HEK293 (cell line): ENCODE data around the gene GZF1.

Source experiments
- CTCF ChIA-PET: fragments of 350-600 bp; formaldehyde crosslinking; extraction: SDS; loops from one replicate; lab custom pipeline; 2021; ENCODE audit warnings: antibody characterized with exemption; lab: Yijun Ruan, JAX
- POLR2A ChIA-PET: fragments of 300-600 bp; formaldehyde crosslinking; extraction: SDS; loops from one replicate; lab custom pipeline; 2020; ENCODE audit warnings: antibody characterized with exemption, inconsistent platforms; lab: Yijun Ruan, JAX
- H3K27ac ChIP-seq: fragments of 200-500 bp; sonication (Bioruptor generic); 2 replicates; pipeline ENCODE4 v1.5.1; 2014; ENCODE audit warnings: low read depth, low read length, control low read depth, inconsistent platforms; ENCODE audit errors: extremely low read depth
- H3K36me3 ChIP-seq, 2 experiments: fragments of 200-500 bp in 1 of 2; sonication (Bioruptor generic) in 1 of 2; 1 replicate in 1 of 2; 2 replicates in 1 of 2; pipeline ENCODE4 v1.5.1; 2014 to 2017; ENCODE audit warnings: inconsistent platforms in 2 of 2, low read length in 2 of 2; ENCODE audit not compliant: control insufficient read depth in 2 of 2, insufficient read depth in 1 of 2
- H3K4me1 ChIP-seq: fragments of 200-500 bp; sonication (Bioruptor generic); 2 replicates; pipeline ENCODE4 v1.5.1; 2014; ENCODE audit warnings: mild to moderate bottlenecking, low read length, inconsistent platforms; ENCODE audit not compliant: control insufficient read depth, insufficient read depth
- H3K4me3 ChIP-seq: 2 replicates; pipeline ENCODE4 v1.5.1; 2011; ENCODE audit warnings: low read depth, mild to moderate bottlenecking, control low read depth, low read length, moderate library complexity
- H3K9me3 ChIP-seq: fragments of 200-500 bp; sonication (Bioruptor generic); 2 replicates; pipeline ENCODE4 v1.5.1; 2014; ENCODE audit warnings: low read depth, low read length, inconsistent platforms; ENCODE audit not compliant: control insufficient read depth, insufficient read depth
- EGR2 ChIP-seq: fragments of 450-650 bp; formaldehyde crosslinking; IDR thresholded peaks from 2 replicates; pipeline ENCODE4 v1.5.1; 2016; ENCODE audit warnings: low read depth, missing biosample characterization, missing genetic modification characterization
- GLIS1 ChIP-seq: fragments of 450-650 bp; formaldehyde crosslinking; IDR thresholded peaks from 2 replicates; pipeline ENCODE4 v1.5.1; 2016; ENCODE audit warnings: missing biosample characterization, missing genetic modification characterization
- GLIS2 ChIP-seq: fragments of 450-650 bp; formaldehyde crosslinking; IDR thresholded peaks from 2 replicates; pipeline ENCODE4 v1.5.1; 2016; ENCODE audit warnings: missing biosample characterization, missing genetic modification characterization
- OSR2 ChIP-seq: fragments of 450-650 bp; formaldehyde crosslinking; IDR thresholded peaks from 2 replicates; pipeline ENCODE4 v1.5.1; 2016; ENCODE audit warnings: missing biosample characterization, missing genetic modification characterization
- ZBTB11 ChIP-seq: fragments of 450-650 bp; formaldehyde crosslinking; conservative IDR thresholded peaks from 2 replicates; pipeline ENCODE4 v1.5.1; 2016; ENCODE audit warnings: low read depth, missing biosample characterization, missing genetic modification characterization
- ZBTB20 ChIP-seq: fragments of 450-650 bp; formaldehyde crosslinking; IDR thresholded peaks from 2 replicates; pipeline ENCODE4 v1.5.1; 2016; ENCODE audit warnings: missing biosample characterization, missing genetic modification characterization
- ZBTB8A ChIP-seq: fragments of 450-650 bp; formaldehyde crosslinking; IDR thresholded peaks from 2 replicates; pipeline ENCODE4 v1.5.1; 2016; ENCODE audit warnings: missing biosample characterization, missing genetic modification characterization
- ZFHX2 ChIP-seq: fragments of 450-650 bp; formaldehyde crosslinking; conservative IDR thresholded peaks from 2 replicates; pipeline ENCODE4 v1.5.1; 2016; ENCODE audit warnings: missing biosample characterization, missing genetic modification characterization
- ZIC2 ChIP-seq: fragments of 450-650 bp; formaldehyde crosslinking; IDR thresholded peaks from 2 replicates; pipeline ENCODE4 v1.5.1; 2016; ENCODE audit warnings: missing biosample characterization, missing genetic modification characterization
- ZNF112 ChIP-seq: fragments of 450-650 bp; formaldehyde crosslinking; IDR thresholded peaks from 2 replicates; pipeline ENCODE4 v1.5.0; 2017; ENCODE audit warnings: missing biosample characterization, missing genetic modification characterization
- ZNF274 ChIP-seq, 2 experiments: fragments of 200-500 bp in 1 of 2; fragments of 450-650 bp in 1 of 2; sonication (Bioruptor generic) in 1 of 2; formaldehyde crosslinking in 1 of 2; IDR thresholded peaks; 2 replicates each; pipeline versions ENCODE4 v1.5.1 to v1.6.1; 2014 to 2016; ENCODE audit warnings: borderline replicate concordance in 1 of 2, inconsistent platforms in 1 of 2, low read length in 1 of 2, missing biosample characterization in 1 of 2, missing genetic modification characterization in 1 of 2
- ZNF324 ChIP-seq: fragments of 450-650 bp; formaldehyde crosslinking; IDR thresholded peaks from 2 replicates; pipeline ENCODE4 v1.5.1; 2016; ENCODE audit warnings: missing biosample characterization, missing genetic modification characterization
- ZNF404 ChIP-seq: fragments of 450-650 bp; formaldehyde crosslinking; IDR thresholded peaks from 2 replicates; pipeline ENCODE4 v1.5.1; 2017; ENCODE audit warnings: missing biosample characterization, missing genetic modification characterization
- ZNF571 ChIP-seq: fragments of 450-650 bp; formaldehyde crosslinking; IDR thresholded peaks from 2 replicates; pipeline ENCODE4 v1.5.0; 2017; ENCODE audit warnings: missing biosample characterization, missing genetic modification characterization
- ZNF580 ChIP-seq: fragments of 450-650 bp; formaldehyde crosslinking; IDR thresholded peaks from 2 replicates; pipeline ENCODE4 v1.5.1; 2016; ENCODE audit warnings: missing biosample characterization, missing genetic modification characterization
- ZNF585B ChIP-seq: fragments of 450-650 bp; formaldehyde crosslinking; IDR thresholded peaks from 2 replicates; pipeline ENCODE4 v1.5.1; 2016; ENCODE audit warnings: missing biosample characterization, missing genetic modification characterization
- ZNF768 ChIP-seq: fragments of 450-650 bp; formaldehyde crosslinking; IDR thresholded peaks from 2 replicates; pipeline ENCODE4 v1.5.1; 2018; ENCODE audit warnings: missing biosample characterization, mild to moderate bottlenecking, missing genetic modification characterization
- ZSCAN18 ChIP-seq: fragments of 450-650 bp; formaldehyde crosslinking; IDR thresholded peaks from 2 replicates; pipeline ENCODE4 v1.5.1; 2016; ENCODE audit warnings: missing biosample characterization, missing genetic modification characterization
- ZXDB ChIP-seq: fragments of 450-650 bp; formaldehyde crosslinking; IDR thresholded peaks from 2 replicates; pipeline ENCODE4 v1.5.1; 2016; ENCODE audit warnings: missing biosample characterization, missing genetic modification characterization
- TF ChIP-seq, protein P1 (sequence below): fragments of 450-650 bp; formaldehyde crosslinking; IDR thresholded peaks from 2 replicates; pipeline ENCODE4 v1.5.1; 2016; ENCODE audit warnings: missing biosample characterization, missing genetic modification characterization, low read depth
- TF ChIP-seq, protein P2 (sequence below): fragments of 450-650 bp; formaldehyde crosslinking; IDR thresholded peaks from 2 replicates; pipeline ENCODE4 v1.5.1; 2016; ENCODE audit warnings: missing biosample characterization, missing genetic modification characterization

Gene GZF1

DNA sequence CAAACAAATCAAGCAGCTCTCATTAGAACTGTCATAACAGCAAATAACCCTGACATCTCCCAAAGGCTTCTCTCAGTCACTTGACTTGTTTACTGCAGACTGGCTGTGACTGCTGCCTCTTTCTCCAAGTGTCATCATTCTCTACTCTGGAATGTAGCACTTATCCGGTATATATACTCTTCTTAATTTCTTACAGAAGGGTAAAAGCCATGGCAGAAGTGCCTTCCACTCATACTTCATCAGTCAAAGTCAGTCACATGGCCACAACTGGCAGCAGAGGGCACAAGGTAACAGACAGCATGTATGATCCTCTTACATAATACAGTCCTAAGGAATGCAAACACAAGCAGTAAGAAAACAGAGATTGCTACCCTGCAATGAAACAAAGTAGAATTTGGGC, 50.0 kb downstream of the GZF1 start:
- no peak overlapping the region for H3K4me3 ChIP-seq
- POLR2A ChIA-PET = no interaction called here
- H3K9me3 ChIP-seq = no peaks in the 10 kb centered on the region
- H3K4me1 ChIP-seq = peaks cover 13% of the 10 kb centered on the region; the same call in 1 of the 2 replicates
- no peak overlapping the region for H3K27ac ChIP-seq
- TF ChIP-seq ZBTB11 (tag by site-specific recombination) = no peak
- no peak for TF ChIP-seq ZNF404 (tag by site-specific recombination)
- TF ChIP-seq ZNF274 (IDR thresholded peaks at IDR 0.05; ENCODE audit: low read length) = no peak
- no peak for TF ChIP-seq ZNF274 (tag by site-specific recombination; IDR thresholded peaks at IDR 0.05; ENCODE audit: borderline replicate concordance)
- no peak for TF ChIP-seq ZNF112 (tag by site-specific recombination)
- CTCF ChIA-PET = interaction anchor here (1.1 kb wide), 1 partner anchor 35 kb away, joined by 3 read pairs; no protein-coding TSS in a partner anchor
- H3K36me3 ChIP-seq = peaks cover 3 to 5% of the 10 kb centered on the region in 2 experiments; a peak in 2 of 3 replicates

DNA sequence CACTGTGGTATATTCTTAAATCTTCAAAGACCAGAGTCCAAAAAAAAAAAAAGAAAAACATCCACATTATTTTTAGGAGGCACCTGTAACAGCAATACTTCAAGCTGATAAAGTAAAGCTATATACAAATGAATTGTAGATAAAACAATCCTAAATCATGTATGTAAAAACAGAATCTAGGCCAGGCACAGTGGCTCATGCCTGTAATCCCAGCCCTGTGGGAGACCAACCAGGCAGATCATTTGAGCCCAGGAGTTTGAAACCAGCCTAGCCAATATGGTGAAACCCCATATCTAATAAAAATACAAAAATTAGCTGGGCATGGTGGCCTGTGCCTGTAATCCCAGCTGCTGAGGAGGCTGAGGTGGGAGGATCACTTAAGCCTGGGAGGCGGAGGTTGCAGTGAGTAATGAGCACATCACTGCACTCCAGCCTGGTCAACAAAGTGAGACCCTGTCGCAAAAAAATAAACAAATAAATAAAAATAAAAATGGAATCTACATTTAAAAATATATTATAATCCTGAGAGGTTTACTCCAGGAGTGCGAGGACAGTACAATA, 52.0 kb downstream of the GZF1 start:
- TF ChIP-seq OSR2 (tag by site-specific recombination) = peak; percentile 41; the same call in 1 of the 2 replicates
- TF ChIP-seq, protein P1, sequence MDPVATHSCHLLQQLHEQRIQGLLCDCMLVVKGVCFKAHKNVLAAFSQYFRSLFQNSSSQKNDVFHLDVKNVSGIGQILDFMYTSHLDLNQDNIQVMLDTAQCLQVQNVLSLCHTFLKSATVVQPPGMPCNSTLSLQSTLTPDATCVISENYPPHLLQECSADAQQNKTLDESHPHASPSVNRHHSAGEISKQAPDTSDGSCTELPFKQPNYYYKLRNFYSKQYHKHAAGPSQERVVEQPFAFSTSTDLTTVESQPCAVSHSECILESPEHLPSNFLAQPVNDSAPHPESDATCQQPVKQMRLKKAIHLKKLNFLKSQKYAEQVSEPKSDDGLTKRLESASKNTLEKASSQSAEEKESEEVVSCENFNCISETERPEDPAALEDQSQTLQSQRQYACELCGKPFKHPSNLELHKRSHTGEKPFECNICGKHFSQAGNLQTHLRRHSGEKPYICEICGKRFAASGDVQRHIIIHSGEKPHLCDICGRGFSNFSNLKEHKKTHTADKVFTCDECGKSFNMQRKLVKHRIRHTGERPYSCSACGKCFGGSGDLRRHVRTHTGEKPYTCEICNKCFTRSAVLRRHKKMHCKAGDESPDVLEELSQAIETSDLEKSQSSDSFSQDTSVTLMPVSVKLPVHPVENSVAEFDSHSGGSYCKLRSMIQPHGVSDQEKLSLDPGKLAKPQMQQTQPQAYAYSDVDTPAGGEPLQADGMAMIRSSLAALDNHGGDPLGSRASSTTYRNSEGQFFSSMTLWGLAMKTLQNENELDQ (tag by site-specific recombination) = no peak
- 0 out of 2 replicates have a peak, but pooled peaks have one; percentile 10 for TF ChIP-seq ZIC2 (tag by site-specific recombination)
- TF ChIP-seq ZFHX2 = 0 out of 2 replicates have a peak, but pooled peaks have one; percentile 15
- 0 out of 2 replicates have a peak, but pooled peaks have one; percentile 18 for TF ChIP-seq ZBTB8A (tag by site-specific recombination)
- TF ChIP-seq GLIS1 (tag by site-specific recombination) = peak; percentile 19; the same call in 1 of the 2 replicates
- TF ChIP-seq EGR2 (tag by site-specific recombination) = peak; percentile 52; the same call in 1 of the 2 replicates
- no peak for TF ChIP-seq ZNF571
- Histone ChIP-seq H3K4me1 (peaks cover 15% of the 10 kb centered on the region), H3K4me3 (no peak overlapping the region), H3K9me3 (no peaks in the 10 kb centered on the region), H3K27ac (no peak overlapping the region), H3K36me3 (peaks cover 3 to 5% of the 10 kb centered on the region in 2 experiments; a peak in 2 of 3 replicates)
- ChIA-PET POLR2A (no interaction called here), CTCF (interaction anchor here (2.1 kb wide), 1 partner anchor 8 kb away, joined by 8 read pairs; no protein-coding TSS in a partner anchor)

DNA sequence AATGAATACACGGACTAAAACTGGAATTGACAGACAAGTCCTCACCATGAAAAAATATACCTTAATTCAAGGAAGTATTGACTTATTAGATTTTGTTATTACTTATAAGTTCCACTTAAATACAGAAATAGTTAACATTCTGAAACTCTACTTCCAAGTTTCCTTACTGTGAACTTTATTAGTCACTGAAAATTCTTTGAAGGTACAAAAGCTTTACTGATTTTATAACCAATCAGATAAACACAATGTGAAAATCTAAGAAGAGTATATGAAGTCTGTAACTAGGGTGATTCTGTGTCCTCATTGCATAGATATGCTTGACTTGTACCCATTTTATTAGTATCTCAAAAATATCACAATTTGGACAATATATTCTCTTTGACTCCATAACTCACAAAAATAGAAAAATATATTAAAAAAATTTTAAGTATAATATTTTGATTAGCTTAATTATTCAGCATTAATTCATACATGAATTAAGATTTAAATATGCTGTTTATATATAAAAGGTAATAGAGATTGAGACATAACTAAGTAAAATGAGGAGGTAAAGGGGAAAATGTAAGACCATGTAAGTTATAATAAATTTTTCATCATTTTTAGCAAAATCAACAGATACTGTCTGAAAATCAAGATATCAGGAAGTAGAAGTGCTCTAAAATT, 52.7 kb downstream of the GZF1 start:
- no peaks in the 10 kb centered on the region for H3K9me3 ChIP-seq
- CTCF ChIA-PET = interaction anchor here (2.1 kb wide), 1 partner anchor 9 kb away, joined by 8 read pairs; no protein-coding TSS in a partner anchor
- H3K27ac ChIP-seq = no peak overlapping the region
- H3K4me1 ChIP-seq = peaks cover 15% of the 10 kb centered on the region
- peaks cover 3 to 5% of the 10 kb centered on the region in 2 experiments; a peak in 2 of 3 replicates for H3K36me3 ChIP-seq
- POLR2A ChIA-PET = no interaction called here
- no peak overlapping the region for H3K4me3 ChIP-seq
- TF ChIP-seq GLIS2 (tag by site-specific recombination) (no peak), ZSCAN18 (no peak), ZNF324 (tag by site-specific recombination) (no peak), ZNF585B (tag by site-specific recombination) (no peak), ZBTB20 (tag by site-specific recombination) (no peak), ZXDB (tag by site-specific recombination) (no peak), ZNF768 (tag by site-specific recombination) (no peak), ZNF580 (tag by site-specific recombination) (no peak)
- TF ChIP-seq, protein P2, sequence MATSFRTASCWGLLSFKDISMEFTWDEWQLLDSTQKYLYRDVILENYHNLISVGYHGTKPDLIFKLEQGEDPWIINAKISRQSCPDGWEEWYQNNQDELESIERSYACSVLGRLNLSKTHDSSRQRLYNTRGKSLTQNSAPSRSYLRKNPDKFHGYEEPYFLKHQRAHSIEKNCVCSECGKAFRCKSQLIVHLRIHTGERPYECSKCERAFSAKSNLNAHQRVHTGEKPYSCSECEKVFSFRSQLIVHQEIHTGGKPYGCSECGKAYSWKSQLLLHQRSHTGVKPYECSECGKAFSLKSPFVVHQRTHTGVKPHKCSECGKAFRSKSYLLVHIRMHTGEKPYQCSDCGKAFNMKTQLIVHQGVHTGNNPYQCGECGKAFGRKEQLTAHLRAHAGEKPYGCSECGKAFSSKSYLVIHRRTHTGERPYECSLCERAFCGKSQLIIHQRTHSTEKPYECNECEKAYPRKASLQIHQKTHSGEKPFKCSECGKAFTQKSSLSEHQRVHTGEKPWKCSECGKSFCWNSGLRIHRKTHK (tag by site-specific recombination) = no peak
